Transverse colon (tissue), 4 donors: ENCODE measurements around the gene SEPTIN11.

Source experiments
- CTCF ChIP-seq, 5 experiments: fragments of 200-600 bp in 3 of 5; fragments of 450-650 bp in 2 of 5; sonication (generic) in 3 of 5; IDR thresholded peaks; 1 replicate in 2 of 5; 2 replicates in 3 of 5; pipeline ENCODE4 v1.5.1; 2016 to 2017; ENCODE audit warnings: antibody characterized with exemption in 5 of 5, inconsistent platforms in 3 of 5, mild to moderate bottlenecking in 2 of 5, moderate library complexity in 1 of 5
- EP300 ChIP-seq: sonication (generic); formaldehyde crosslinking; IDR thresholded peaks from one replicate; pipeline ENCODE4 v1.6.1; 2017; ENCODE audit warnings: antibody characterized with exemption, low read depth
- POLR2A ChIP-seq: fragments of 450-650 bp; IDR thresholded peaks from one replicate; pipeline ENCODE4 v1.6.1; 2016; ENCODE audit warnings: antibody characterized with exemption, mild to moderate bottlenecking, moderate library complexity
- POLR2AphosphoS5 ChIP-seq, 3 donors: sonication (generic); formaldehyde crosslinking; IDR thresholded peaks; one replicate each; pipeline ENCODE4 v1.6.1; 2016; ENCODE audit warnings: antibody characterized with exemption in 3 of 3

GRCh38 chr4:76952071-76952470, 2.5 kb downstream of the SEPTIN11 start:
- no peak for TF ChIP-seq CTCF (IDR thresholded peaks at IDR 0.05)
- no peak for TF ChIP-seq POLR2AphosphoS5 (IDR thresholded peaks at IDR 0.05)
- no peak for TF ChIP-seq POLR2A
- TF ChIP-seq EP300 = no peak
